H9 (cell line): ENCODE results near the gene SPDYE18. TPM values are rescaled to one million over a fixed set of nuclear protein-coding genes. Genes with fewer than 3 reads are reported as not detected.
"Not testable (repeated sequence)": the region's sequence is repeated elsewhere in the genome, so short reads cannot be mapped to it uniquely, and the experiment has no call there.

Experiments
- DNase-seq: peaks from one replicate; pipeline ENCODE4 v3.0.0-alpha.2; 2017
- H2AFZ ChIP-seq: one replicate; pipeline ENCODE4 v1.6.1; 2013; ENCODE audit warnings: mild to moderate bottlenecking, low read length, control low read depth, moderate library complexity
- H2AK5ac ChIP-seq: 2 replicates; pipeline ENCODE4 v1.6.1; 2013; ENCODE audit warnings: low read length, control low read depth, mixed read lengths; ENCODE audit not compliant: insufficient read length
- H2BK120ac ChIP-seq: one replicate; pipeline ENCODE4 v1.6.1; 2013; ENCODE audit warnings: low read depth, mild to moderate bottlenecking, low read length, control low read depth, inconsistent platforms; ENCODE audit not compliant: poor library complexity, severe bottlenecking
- H2BK12ac ChIP-seq: 2 replicates; pipeline ENCODE4 v1.6.1; 2013; ENCODE audit warnings: low read length, control low read depth, mixed read lengths, low read depth; ENCODE audit not compliant: insufficient read length
- H2BK15ac ChIP-seq: 2 replicates; pipeline ENCODE4 v1.6.1; 2013; ENCODE audit warnings: low read depth, low read length, control low read depth
- H2BK20ac ChIP-seq: one replicate; pipeline ENCODE4 v1.6.1; 2013; ENCODE audit warnings: low read depth, mild to moderate bottlenecking, low read length, control low read depth, inconsistent platforms; ENCODE audit not compliant: poor library complexity, severe bottlenecking
- H2BK5ac ChIP-seq: 2 replicates; pipeline ENCODE4 v1.6.1; 2013; ENCODE audit warnings: low read length, control low read depth, mixed read lengths; ENCODE audit not compliant: insufficient read length
- H3K14ac ChIP-seq: 2 replicates; pipeline ENCODE4 v1.6.1; 2013; ENCODE audit warnings: low read length, control low read depth; ENCODE audit not compliant: insufficient read depth
- H3K18ac ChIP-seq: 2 replicates; pipeline ENCODE4 v1.6.1; 2013; ENCODE audit warnings: low read depth, mild to moderate bottlenecking, mixed read lengths, low read length, control low read depth; ENCODE audit not compliant: insufficient read length
- H3K23ac ChIP-seq: 2 replicates; pipeline ENCODE4 v1.6.1; 2013; ENCODE audit warnings: low read length, control low read depth, mixed read lengths, low read depth; ENCODE audit not compliant: insufficient read length
- H3K23me2 ChIP-seq: 2 replicates; pipeline ENCODE4 v1.6.1; 2013; ENCODE audit warnings: low read depth, mild to moderate bottlenecking, mixed read lengths, low read length, control low read depth; ENCODE audit not compliant: insufficient read length, poor library complexity, severe bottlenecking
- H3K27ac ChIP-seq: 2 replicates; pipeline ENCODE4 v1.5.1; 2013; ENCODE audit warnings: low read length, control low read depth, mixed read lengths, low read depth; ENCODE audit not compliant: insufficient read length
- H3K27me3 ChIP-seq: 2 replicates; pipeline ENCODE4 v1.6.1; 2013; ENCODE audit warnings: low read length, control low read depth, inconsistent platforms; ENCODE audit not compliant: insufficient read depth
- H3K4ac ChIP-seq: 2 replicates; pipeline ENCODE4 v1.6.1; 2013; ENCODE audit warnings: low read depth, mild to moderate bottlenecking, control low read depth, inconsistent platforms, low read length, moderate library complexity
- H3K4me1 ChIP-seq: 2 replicates; pipeline ENCODE4 v1.6.1; 2013; ENCODE audit warnings: low read length, control low read depth, inconsistent platforms; ENCODE audit not compliant: insufficient read depth
- H3K4me2 ChIP-seq: 2 replicates; pipeline ENCODE4 v1.6.1; 2013; ENCODE audit warnings: low read length, control low read depth, mixed read lengths; ENCODE audit not compliant: insufficient read length, insufficient read depth
- H3K56ac ChIP-seq: 2 replicates; pipeline ENCODE4 v1.6.1; 2013; ENCODE audit warnings: low read depth, mild to moderate bottlenecking, mixed read lengths, low read length, control low read depth; ENCODE audit not compliant: insufficient read length
- H3K79me1 ChIP-seq: 2 replicates; pipeline ENCODE4 v1.6.1; 2013; ENCODE audit warnings: low read depth, mild to moderate bottlenecking, moderate library complexity, low read length, control low read depth, inconsistent platforms; ENCODE audit not compliant: insufficient read depth, poor library complexity, severe bottlenecking
- H3K79me2 ChIP-seq: 2 replicates; pipeline ENCODE4 v1.6.1; 2013; ENCODE audit warnings: low read length, control low read depth, inconsistent platforms; ENCODE audit not compliant: insufficient read depth
- H3K9ac ChIP-seq: 2 replicates; pipeline ENCODE4 v1.6.1; 2013; ENCODE audit warnings: low read length, control low read depth, mixed read lengths; ENCODE audit not compliant: insufficient read length; ENCODE audit errors: extremely low read depth
- H3K9me3 ChIP-seq: one replicate; pipeline ENCODE4 v1.6.1; 2013; ENCODE audit warnings: low read depth, low read length, inconsistent platforms; ENCODE audit not compliant: control insufficient read depth
- H3T11ph ChIP-seq: one replicate; pipeline ENCODE4 v1.6.1; 2013; ENCODE audit warnings: mild to moderate bottlenecking, low read length, control low read depth, inconsistent platforms
- H4K20me1 ChIP-seq: one replicate; pipeline ENCODE4 v1.6.1; 2013; ENCODE audit not compliant: control insufficient read depth, insufficient read length, insufficient read depth
- H4K5ac ChIP-seq: 2 replicates; pipeline ENCODE4 v1.6.1; 2013; ENCODE audit warnings: low read depth, mild to moderate bottlenecking, mixed read lengths, low read length, control low read depth; ENCODE audit not compliant: insufficient read length
- H4K8ac ChIP-seq: replicated peaks from 2 replicates; pipeline ENCODE4 v1.6.1; 2013; ENCODE audit warnings: low read length, control low read depth, mixed read lengths, low read depth; ENCODE audit not compliant: insufficient read length
- H4K91ac ChIP-seq: 2 replicates; pipeline ENCODE4 v1.6.1; 2013; ENCODE audit warnings: low read depth, mild to moderate bottlenecking, moderate library complexity, mixed read lengths, low read length, control low read depth; ENCODE audit not compliant: insufficient read length
- H3K27ac Mint-ChIP-seq, 3 experiments: 2 replicates in 2 of 3; 3 replicates in 1 of 3; pipeline ENCODE4 v1.8.0; 2020 to 2021; ENCODE audit warnings: mixed read lengths in 3 of 3, mild to moderate bottlenecking in 1 of 3, moderate library complexity in 1 of 3
- H3K27me3 Mint-ChIP-seq: 2 replicates; pipeline ENCODE4 v1.8.0; 2021; ENCODE audit warnings: low read depth, mild to moderate bottlenecking, moderate library complexity, mixed read lengths
- H3K36me3 Mint-ChIP-seq, 3 experiments: 2 replicates in 2 of 3; 3 replicates in 1 of 3; pipeline ENCODE4 v1.8.0; 2020 to 2021; ENCODE audit warnings: low read depth in 3 of 3, mixed read lengths in 3 of 3; ENCODE audit not compliant: insufficient read depth in 1 of 3
- H3K4me1 Mint-ChIP-seq, 2 experiments: 2 replicates each; pipeline ENCODE4 v1.8.0; 2020; ENCODE audit warnings: mixed read lengths in 2 of 2
- H3K4me3 Mint-ChIP-seq, 2 experiments: 2 replicates in 1 of 2; 3 replicates in 1 of 2; pipeline ENCODE4 v1.8.0; 2020 to 2021; ENCODE audit warnings: mild to moderate bottlenecking in 2 of 2, mixed read lengths in 2 of 2, moderate library complexity in 1 of 2
- H3K9me3 Mint-ChIP-seq, 2 experiments: 2 replicates in 1 of 2; 3 replicates in 1 of 2; pipeline ENCODE4 v1.8.0; 2020; ENCODE audit warnings: mild to moderate bottlenecking in 2 of 2, mixed read lengths in 2 of 2, moderate library complexity in 1 of 2
- WGBS: extraction: QIAGEN DNeasy Blood & Tissue Kit; methylation state at CpG from one replicate; pipeline ENCODE4 v1.1.7; 2013; ENCODE audit warnings: missing lambda C conversion rate, low lambda C conversion rate, mixed read lengths; ENCODE audit not compliant: insufficient read length; ENCODE audit errors: extremely low coverage; 5-methylcytosine and 5-hydroxymethylcytosine counted together
- total RNA-seq: library from RNA; stranded (reverse); gene quantifications from 2 replicates; pipeline ENCODE4 v1.2.1, GENCODE V29; 2021

Gene SPDYE18
- total RNA-seq, 1 experiment from 2014 or later = not detected

- H3K4ac ChIP-seq, H2AFZ ChIP-seq, H2BK12ac ChIP-seq, H2AK5ac ChIP-seq, H4K5ac ChIP-seq, H3K27me3 ChIP-seq, H2BK20ac ChIP-seq, H3K27ac ChIP-seq, H3K9ac ChIP-seq, H3K27ac Mint-ChIP-seq, H3K18ac ChIP-seq, H2BK120ac ChIP-seq, H4K8ac ChIP-seq, H3K9me3 Mint-ChIP-seq, H2BK15ac ChIP-seq, H3K23me2 ChIP-seq, DNase-seq, H3K4me1 ChIP-seq, H3K79me1 ChIP-seq, H3K56ac ChIP-seq, H4K91ac ChIP-seq, H3K27me3 Mint-ChIP-seq, H3K4me3 Mint-ChIP-seq, H3K4me1 Mint-ChIP-seq, H3T11ph ChIP-seq, H4K20me1 ChIP-seq, H3K14ac ChIP-seq, H2BK5ac ChIP-seq, H3K9me3 ChIP-seq, H3K23ac ChIP-seq, H3K79me2 ChIP-seq, H3K36me3 Mint-ChIP-seq, H3K4me2 ChIP-seq: not testable (repeated sequence)
- no CpG with 5 or more reads among the region's 10 CpGs for WGBS
Observed at GRCh38 chr7:77026349-77026748, 36.0 kb downstream of the SPDYE18 start.

- not testable (repeated sequence) for H4K5ac ChIP-seq, H2BK15ac ChIP-seq, H3K79me1 ChIP-seq, H2AK5ac ChIP-seq, H3K23ac ChIP-seq, H3K36me3 Mint-ChIP-seq, H3K9me3 Mint-ChIP-seq, H2BK5ac ChIP-seq, H3K9me3 ChIP-seq, H3K56ac ChIP-seq, H3T11ph ChIP-seq, H3K14ac ChIP-seq, H3K4me1 Mint-ChIP-seq, H3K79me2 ChIP-seq, H4K91ac ChIP-seq, H3K9ac ChIP-seq, H3K18ac ChIP-seq, H4K8ac ChIP-seq, H2AFZ ChIP-seq, H3K27me3 ChIP-seq, H2BK20ac ChIP-seq, H3K27ac ChIP-seq, H2BK120ac ChIP-seq, H3K27me3 Mint-ChIP-seq, H3K23me2 ChIP-seq, H3K4me1 ChIP-seq, H4K20me1 ChIP-seq, H3K4me2 ChIP-seq, H3K4ac ChIP-seq, H2BK12ac ChIP-seq
- Mint-ChIP-seq H3K4me3 (peak overlapping the region; percentile 24 to 50; a peak in 2 of 5 replicates), H3K27ac (peak overlapping the region in 2 of 3 experiments; percentile 66 to 87; a peak in 3 of 7 replicates)
- no CpG with 5 or more reads among the region's 16 CpGs for WGBS
- DNase-seq = peak; percentile 36
Observed at GRCh38 chr7:77010074-77010680, 52.2 kb downstream of the SPDYE18 start.
